Measurements from ENCODE around the gene PIAS4. TPM values are rescaled to one million over a fixed set of nuclear protein-coding genes. Genes with fewer than 3 reads are reported as not detected.

PIAS4 gene
- total and polyA plus RNA-seq, 10 of the 15 experiments (the other 5 are each of a cell fraction or from before 2014, with no cell fraction given): 0.13 to 25.1 (median 11.3) TPM

DNA sequence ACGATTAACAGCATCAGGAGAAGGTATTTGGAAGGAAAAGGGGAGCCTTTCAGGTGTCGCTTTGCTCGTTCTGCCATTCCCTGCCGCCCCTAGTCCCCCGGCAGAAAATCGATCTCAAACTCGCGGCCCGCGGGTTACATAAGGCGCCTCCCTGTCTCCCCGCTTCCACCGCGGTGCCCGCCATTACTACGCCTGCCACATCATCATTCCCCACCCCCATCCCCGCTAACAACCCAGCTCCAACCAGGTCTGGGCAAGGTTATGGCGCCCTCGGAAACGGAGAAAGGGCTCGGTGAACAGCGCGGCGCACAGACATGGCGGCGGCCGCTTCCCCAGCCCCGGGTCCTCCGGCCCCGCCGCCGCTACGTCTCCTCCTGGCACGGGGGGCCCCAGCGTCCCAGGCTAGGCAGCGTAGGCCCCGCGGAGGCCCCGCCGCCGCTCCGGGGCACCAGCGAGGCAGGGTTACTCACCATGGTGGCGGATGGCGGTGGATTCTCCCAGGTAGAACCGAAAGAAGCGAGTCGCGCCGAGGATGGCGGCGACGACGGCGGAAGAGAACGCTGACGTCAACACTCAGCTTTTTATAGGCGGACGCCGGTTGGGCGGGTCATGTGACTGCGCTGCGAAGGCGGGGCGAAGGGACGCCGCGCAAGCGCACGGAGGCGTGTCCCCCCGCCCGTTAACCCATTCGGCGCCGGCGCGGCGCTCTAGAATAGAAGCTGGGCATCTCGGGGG, 22.5 kb upstream of the PIAS4 start, which contains the start of gene EEF2 (continued):
- TF ChIP-seq TAF1 (IDR thresholded peaks at IDR 0.05; ENCODE audit: borderline replicate concordance, low read depth, low read length): peak; percentile 100
- TF ChIP-seq PAX5 (IDR thresholded peaks at IDR 0.05; ENCODE audit: borderline replicate concordance, low read depth, low read length): peak; percentile 95
- TF ChIP-seq, protein P1, sequence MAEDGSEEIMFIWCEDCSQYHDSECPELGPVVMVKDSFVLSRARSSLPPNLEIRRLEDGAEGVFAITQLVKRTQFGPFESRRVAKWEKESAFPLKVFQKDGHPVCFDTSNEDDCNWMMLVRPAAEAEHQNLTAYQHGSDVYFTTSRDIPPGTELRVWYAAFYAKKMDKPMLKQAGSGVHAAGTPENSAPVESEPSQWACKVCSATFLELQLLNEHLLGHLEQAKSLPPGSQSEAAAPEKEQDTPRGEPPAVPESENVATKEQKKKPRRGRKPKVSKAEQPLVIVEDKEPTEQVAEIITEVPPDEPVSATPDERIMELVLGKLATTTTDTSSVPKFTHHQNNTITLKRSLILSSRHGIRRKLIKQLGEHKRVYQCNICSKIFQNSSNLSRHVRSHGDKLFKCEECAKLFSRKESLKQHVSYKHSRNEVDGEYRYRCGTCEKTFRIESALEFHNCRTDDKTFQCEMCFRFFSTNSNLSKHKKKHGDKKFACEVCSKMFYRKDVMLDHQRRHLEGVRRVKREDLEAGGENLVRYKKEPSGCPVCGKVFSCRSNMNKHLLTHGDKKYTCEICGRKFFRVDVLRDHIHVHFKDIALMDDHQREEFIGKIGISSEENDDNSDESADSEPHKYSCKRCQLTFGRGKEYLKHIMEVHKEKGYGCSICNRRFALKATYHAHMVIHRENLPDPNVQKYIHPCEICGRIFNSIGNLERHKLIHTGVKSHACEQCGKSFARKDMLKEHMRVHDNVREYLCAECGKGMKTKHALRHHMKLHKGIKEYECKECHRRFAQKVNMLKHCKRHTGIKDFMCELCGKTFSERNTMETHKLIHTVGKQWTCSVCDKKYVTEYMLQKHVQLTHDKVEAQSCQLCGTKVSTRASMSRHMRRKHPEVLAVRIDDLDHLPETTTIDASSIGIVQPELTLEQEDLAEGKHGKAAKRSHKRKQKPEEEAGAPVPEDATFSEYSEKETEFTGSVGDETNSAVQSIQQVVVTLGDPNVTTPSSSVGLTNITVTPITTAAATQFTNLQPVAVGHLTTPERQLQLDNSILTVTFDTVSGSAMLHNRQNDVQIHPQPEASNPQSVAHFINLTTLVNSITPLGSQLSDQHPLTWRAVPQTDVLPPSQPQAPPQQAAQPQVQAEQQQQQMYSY (CRISPR knock-in tag; IDR thresholded peaks at IDR 0.05): peak; percentile 47; the same call in 1 of the 2 replicates
- TF ChIP-seq HCFC1 (IDR thresholded peaks at IDR 0.05; ENCODE audit: low read length): peak; percentile 62
- peak; percentile 89 for TF ChIP-seq NRF1 (conservative IDR thresholded peaks at IDR 0.05; ENCODE audit: low read depth, low read length)
- peak; percentile 85 for TF ChIP-seq IKZF1 (conservative IDR thresholded peaks at IDR 0.05)
- TF ChIP-seq POLR2AphosphoS5 (IDR thresholded peaks at IDR 0.05; ENCODE audit: low read length): peak; percentile 100
- peak; percentile 99 for TF ChIP-seq POLR2AphosphoS2 (IDR thresholded peaks at IDR 0.05; ENCODE audit: low read depth, low read length)
- peak; percentile 20 to 71; a peak in 2 of 4 replicates for TF ChIP-seq BHLHE40 (IDR thresholded peaks at IDR 0.05; ENCODE audit: borderline replicate concordance in 1 of 2, low read depth in 2 of 2, low read length in 1 of 2)
- TF ChIP-seq ETV6 (conservative IDR thresholded peaks at IDR 0.05 in 1 of 2, IDR thresholded peaks at IDR 0.05 in 1 of 2; ENCODE audit: borderline replicate concordance in 1 of 2, low read depth in 1 of 2): no peak
- peak; percentile 89 for TF ChIP-seq CREM (IDR thresholded peaks at IDR 0.05; ENCODE audit: low read depth)
- TF ChIP-seq YY1 (IDR thresholded peaks at IDR 0.05; ENCODE audit: low read depth, low read length): peak; percentile 96
- no peak for TF ChIP-seq NBN (IDR thresholded peaks at IDR 0.05)
- peak; percentile 65; the same call in 1 of the 2 replicates for TF ChIP-seq NR2F1 (conservative IDR thresholded peaks at IDR 0.05)
- peak; percentile 100 for TF ChIP-seq POLR2A (IDR thresholded peaks at IDR 0.05; ENCODE audit: low read depth, low read length)
- TF ChIP-seq, protein P2, sequence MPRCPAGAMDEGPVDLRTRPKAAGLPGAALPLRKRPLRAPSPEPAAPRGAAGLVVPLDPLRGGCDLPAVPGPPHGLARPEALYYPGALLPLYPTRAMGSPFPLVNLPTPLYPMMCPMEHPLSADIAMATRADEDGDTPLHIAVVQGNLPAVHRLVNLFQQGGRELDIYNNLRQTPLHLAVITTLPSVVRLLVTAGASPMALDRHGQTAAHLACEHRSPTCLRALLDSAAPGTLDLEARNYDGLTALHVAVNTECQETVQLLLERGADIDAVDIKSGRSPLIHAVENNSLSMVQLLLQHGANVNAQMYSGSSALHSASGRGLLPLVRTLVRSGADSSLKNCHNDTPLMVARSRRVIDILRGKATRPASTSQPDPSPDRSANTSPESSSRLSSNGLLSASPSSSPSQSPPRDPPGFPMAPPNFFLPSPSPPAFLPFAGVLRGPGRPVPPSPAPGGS (IDR thresholded peaks at IDR 0.05; ENCODE audit: borderline replicate concordance, insufficient read depth, low read depth, low read length, poor library complexity, severe bottlenecking): no peak
- no peak; the same call in 1 of the 2 replicates for TF ChIP-seq SIN3A (IDR thresholded peaks at IDR 0.05; ENCODE audit: low read depth, low read length)
- peak; percentile 83 for TF ChIP-seq MXI1 (IDR thresholded peaks at IDR 0.05; ENCODE audit: low read depth, low read length)
- TF ChIP-seq STAT3 (IDR thresholded peaks at IDR 0.05; ENCODE audit: low read depth, low read length): no peak
- peak; percentile 99 for TF ChIP-seq LARP7 (IDR thresholded peaks at IDR 0.05)
- peak; percentile 62; the same call in 1 of the 2 replicates for TF ChIP-seq MTA3 (IDR thresholded peaks at IDR 0.05; ENCODE audit: borderline replicate concordance, low read length)
- TF ChIP-seq SUPT20H (IDR thresholded peaks at IDR 0.05; ENCODE audit: borderline replicate concordance, control insufficient read depth, low read depth, low read length): no peak
- TF ChIP-seq EGR1 (IDR thresholded peaks at IDR 0.05; ENCODE audit: borderline replicate concordance in 1 of 2, low read depth in 2 of 2, low read length in 2 of 2): peak; percentile 44 to 58; a peak in 1 of 3 replicates
- no peak for TF ChIP-seq SPI1 (IDR thresholded peaks at IDR 0.05; ENCODE audit: borderline replicate concordance, insufficient read depth, low read depth, low read length)
- no peak for TF ChIP-seq MTA2 (IDR thresholded peaks at IDR 0.05; ENCODE audit: low read depth)
- 0 out of 2 replicates have a peak, but pooled peaks have one; percentile 41 for TF ChIP-seq MEF2A (IDR thresholded peaks at IDR 0.05; ENCODE audit: insufficient read depth, low read depth, low read length)
- TF ChIP-seq ATF7 (IDR thresholded peaks at IDR 0.05; ENCODE audit: low read depth): peak; percentile 95
